Measurements from ENCODE around the gene SPON2.

SPON2 gene

GRCh38 chr4:1216869-1217294, 44.5 kb upstream of the SPON2 start:
- Histone ChIP-seq H3K27me3 (ENCODE audit: insufficient read depth, low read length, poor library complexity, severe bottlenecking) (no peaks in the 10 kb centered on the region), H3K9ac (ENCODE audit: low read depth, low read length, poor library complexity, severe bottlenecking) (peak overlapping the region; percentile 53), H3K4me3 (ENCODE audit: low read length, poor library complexity, severe bottlenecking) (peak overlapping the region; percentile 43), H3K9me3 (ENCODE audit: insufficient read depth, low read depth, low read length) (no peaks in the 10 kb centered on the region), H3K36me3 (ENCODE audit: insufficient read depth, low read length) (peaks cover 53% of the 10 kb centered on the region; the same call in 1 of the 2 replicates), H3K79me2 (ENCODE audit: insufficient read depth, low read length) (peaks cover 13% of the 10 kb centered on the region; the same call in 1 of the 2 replicates), H4K20me1 (ENCODE audit: insufficient read depth, low read length, poor library complexity, severe bottlenecking) (peaks cover 18% of the 10 kb centered on the region), H3F3A (ENCODE audit: low read depth) (no peaks in the 10 kb centered on the region), H3K9me2 (replicated peaks; ENCODE audit: low read depth, low read length) (no peaks in the 10 kb centered on the region), H2AFZ (ENCODE audit: low read length) (no peak overlapping the region), H3K4me2 (ENCODE audit: low read depth, low read length, poor library complexity, severe bottlenecking) (peak overlapping the region; percentile 43), H3K4me1 (ENCODE audit: insufficient read depth, low read length, poor library complexity, severe bottlenecking) (peaks cover 9% of the 10 kb centered on the region)
- TF ChIP-seq, protein P1, sequence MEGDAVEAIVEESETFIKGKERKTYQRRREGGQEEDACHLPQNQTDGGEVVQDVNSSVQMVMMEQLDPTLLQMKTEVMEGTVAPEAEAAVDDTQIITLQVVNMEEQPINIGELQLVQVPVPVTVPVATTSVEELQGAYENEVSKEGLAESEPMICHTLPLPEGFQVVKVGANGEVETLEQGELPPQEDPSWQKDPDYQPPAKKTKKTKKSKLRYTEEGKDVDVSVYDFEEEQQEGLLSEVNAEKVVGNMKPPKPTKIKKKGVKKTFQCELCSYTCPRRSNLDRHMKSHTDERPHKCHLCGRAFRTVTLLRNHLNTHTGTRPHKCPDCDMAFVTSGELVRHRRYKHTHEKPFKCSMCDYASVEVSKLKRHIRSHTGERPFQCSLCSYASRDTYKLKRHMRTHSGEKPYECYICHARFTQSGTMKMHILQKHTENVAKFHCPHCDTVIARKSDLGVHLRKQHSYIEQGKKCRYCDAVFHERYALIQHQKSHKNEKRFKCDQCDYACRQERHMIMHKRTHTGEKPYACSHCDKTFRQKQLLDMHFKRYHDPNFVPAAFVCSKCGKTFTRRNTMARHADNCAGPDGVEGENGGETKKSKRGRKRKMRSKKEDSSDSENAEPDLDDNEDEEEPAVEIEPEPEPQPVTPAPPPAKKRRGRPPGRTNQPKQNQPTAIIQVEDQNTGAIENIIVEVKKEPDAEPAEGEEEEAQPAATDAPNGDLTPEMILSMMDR (conservative IDR thresholded peaks at IDR 0.05; ENCODE audit: low read length), result no peak
- TF ChIP-seq EZH2phosphoT487 (IDR thresholded peaks at IDR 0.05; ENCODE audit: borderline replicate concordance), result no peak

GRCh38 chr4:1216076-1216614, 43.8 kb upstream of the SPON2 start:
- Histone ChIP-seq H3K4me2 (ENCODE audit: low read depth, low read length, poor library complexity, severe bottlenecking) (peak overlapping the region; percentile 43), H3K79me2 (ENCODE audit: insufficient read depth, low read length) (peaks cover 13% of the 10 kb centered on the region; the same call in 1 of the 2 replicates), H3K9me2 (replicated peaks; ENCODE audit: low read depth, low read length) (no peaks in the 10 kb centered on the region), H4K20me1 (ENCODE audit: insufficient read depth, low read length, poor library complexity, severe bottlenecking) (peaks cover 14% of the 10 kb centered on the region), H3K27me3 (ENCODE audit: insufficient read depth, low read length, poor library complexity, severe bottlenecking) (no peaks in the 10 kb centered on the region), H3K4me3 (ENCODE audit: low read length, poor library complexity, severe bottlenecking) (peak overlapping the region; percentile 43), H3K9ac (ENCODE audit: low read depth, low read length, poor library complexity, severe bottlenecking) (peak overlapping the region; percentile 53), H2AFZ (ENCODE audit: low read length) (no peak overlapping the region), H3K9me3 (ENCODE audit: insufficient read depth, low read depth, low read length) (no peaks in the 10 kb centered on the region), H3F3A (ENCODE audit: low read depth) (no peaks in the 10 kb centered on the region), H3K4me1 (ENCODE audit: insufficient read depth, low read length, poor library complexity, severe bottlenecking) (peaks cover 9% of the 10 kb centered on the region), H3K36me3 (ENCODE audit: insufficient read depth, low read length) (peaks cover 53% of the 10 kb centered on the region; the same call in 1 of the 2 replicates)
- TF ChIP-seq, protein P1 (conservative IDR thresholded peaks at IDR 0.05; ENCODE audit: low read length), result no peak
- TF ChIP-seq EZH2phosphoT487 (IDR thresholded peaks at IDR 0.05; ENCODE audit: borderline replicate concordance), result no peak

DNA sequence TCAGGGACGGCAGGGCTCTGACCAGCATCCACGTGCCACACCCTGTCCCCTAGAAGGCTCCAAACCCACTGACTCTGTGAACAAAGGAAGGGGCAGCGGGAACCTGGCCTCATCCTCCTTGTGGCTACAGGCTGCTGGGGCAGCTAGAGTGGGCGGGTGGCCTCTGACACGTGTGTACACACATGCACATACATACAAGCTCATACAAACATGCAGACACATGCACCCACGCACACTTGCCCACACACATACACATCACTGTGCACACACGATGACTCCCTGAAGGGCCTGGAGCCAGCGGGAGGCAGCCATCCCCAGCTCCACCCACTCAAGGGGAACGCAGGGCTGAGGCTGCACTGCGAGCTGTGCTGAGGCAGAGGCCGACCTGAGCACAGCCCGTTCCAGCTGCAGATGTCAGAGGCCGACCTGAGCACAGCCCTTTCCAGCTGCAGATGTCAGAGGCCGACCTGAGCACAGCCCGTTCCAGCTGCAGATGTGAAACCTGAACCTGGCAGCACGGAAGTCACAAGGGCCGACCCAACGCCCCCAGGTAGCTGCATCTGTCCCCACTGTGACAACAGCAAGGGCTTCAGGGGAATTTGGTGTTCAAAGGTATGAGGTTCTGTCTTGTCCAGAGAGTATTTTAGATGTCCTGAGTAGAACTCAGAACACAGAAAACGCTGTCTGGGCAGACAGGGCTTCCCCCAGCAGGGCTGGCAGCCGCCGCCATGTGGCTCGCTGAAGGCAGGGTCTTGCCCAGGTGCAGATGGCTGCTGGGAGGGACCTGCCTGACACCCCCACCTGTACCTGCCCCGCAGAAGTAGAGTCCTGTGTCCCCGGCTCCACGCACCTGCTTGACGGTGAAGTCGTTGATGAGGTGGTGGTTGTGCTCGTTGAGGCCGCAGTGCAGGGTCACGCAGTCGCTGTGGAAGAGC, 43.0 kb upstream of the SPON2 start:
- H2AFZ ChIP-seq (ENCODE audit: low read length), result no peak overlapping the region
- no peak for TF ChIP-seq EZH2phosphoT487 (IDR thresholded peaks at IDR 0.05; ENCODE audit: borderline replicate concordance)
- TF ChIP-seq, protein P1 (conservative IDR thresholded peaks at IDR 0.05; ENCODE audit: low read length), result no peak
- peaks cover 14% of the 10 kb centered on the region for H4K20me1 ChIP-seq (ENCODE audit: insufficient read depth, low read length, poor library complexity, severe bottlenecking)
- H3K79me2 ChIP-seq (ENCODE audit: insufficient read depth, low read length), result peaks cover 13% of the 10 kb centered on the region; the same call in 1 of the 2 replicates
- no peak overlapping the region for H3K4me3 ChIP-seq (ENCODE audit: low read length, poor library complexity, severe bottlenecking)
- no peaks in the 10 kb centered on the region for H3K27me3 ChIP-seq (ENCODE audit: insufficient read depth, low read length, poor library complexity, severe bottlenecking)
- H3K4me1 ChIP-seq (ENCODE audit: insufficient read depth, low read length, poor library complexity, severe bottlenecking), result peaks cover 9% of the 10 kb centered on the region
- H3K9me2 ChIP-seq (replicated peaks; ENCODE audit: low read depth, low read length), result no peaks in the 10 kb centered on the region
- no peak overlapping the region for H3K9ac ChIP-seq (ENCODE audit: low read depth, low read length, poor library complexity, severe bottlenecking)
- peak overlapping the region; percentile 20 for H3K4me2 ChIP-seq (ENCODE audit: low read depth, low read length, poor library complexity, severe bottlenecking)
- H3F3A ChIP-seq (ENCODE audit: low read depth), result no peaks in the 10 kb centered on the region
- H3K36me3 ChIP-seq (ENCODE audit: insufficient read depth, low read length), result peaks cover 55% of the 10 kb centered on the region; the same call in 1 of the 2 replicates
- no peaks in the 10 kb centered on the region for H3K9me3 ChIP-seq (ENCODE audit: insufficient read depth, low read depth, low read length)
